Calu3 (cell line): ENCODE measurements around the gene MPP4. TPM values are rescaled to one million over a fixed set of nuclear protein-coding genes. Genes with fewer than 3 reads are reported as not detected.

Source experiments
- BruUV-seq: library from RNA; stranded (reverse); fragments of 400-500 nt; replicated peaks from 2 replicates; lab custom pipeline; 2021; lab: Mats Ljungman, UMichigan
- CTCF ChIA-PET: fragments of 300-600 bp; sonication (Branson Sonifier 250); formaldehyde crosslinking; loops from one replicate; lab custom pipeline; 2022; ENCODE audit warnings: antibody characterized with exemption; lab: Charles Lee
- DNase-seq: peaks from one replicate; pipeline ENCODE4 v3.0.0; 2022
- H3K27ac Mint-ChIP-seq: one replicate; pipeline ENCODE4 v1.8.0; 2022; ENCODE audit warnings: mixed read lengths; ENCODE audit not compliant: unreplicated experiment
- H3K27me3 Mint-ChIP-seq: one replicate; pipeline ENCODE4 v1.8.0; 2022; ENCODE audit warnings: mixed read lengths; ENCODE audit not compliant: unreplicated experiment
- H3K36me3 Mint-ChIP-seq: one replicate; pipeline ENCODE4 v1.8.0; 2022; ENCODE audit warnings: mild to moderate bottlenecking, moderate library complexity, mixed read lengths; ENCODE audit not compliant: insufficient read depth, unreplicated experiment
- H3K4me1 Mint-ChIP-seq: one replicate; pipeline ENCODE4 v1.8.0; 2022; ENCODE audit warnings: mild to moderate bottlenecking, low read depth, mixed read lengths; ENCODE audit not compliant: unreplicated experiment
- H3K4me3 Mint-ChIP-seq: one replicate; pipeline ENCODE4 v1.8.0; 2022; ENCODE audit warnings: mild to moderate bottlenecking, low read depth, moderate library complexity, mixed read lengths; ENCODE audit not compliant: unreplicated experiment
- H3K9me3 Mint-ChIP-seq: one replicate; pipeline ENCODE4 v1.8.0; 2022; ENCODE audit warnings: low read depth, mixed read lengths; ENCODE audit not compliant: unreplicated experiment
- CTCF ChIP-seq: fragments of 200-600 bp; IDR thresholded peaks from one replicate; pipeline ENCODE4 v1.8.0; 2022; ENCODE audit warnings: antibody characterized with exemption; ENCODE audit not compliant: unreplicated experiment
- intact Hi-C: fragments of 100-400 bp; cut with micrococcal nuclease; formaldehyde crosslinking; loops from one replicate; pipeline ENCODE4 v1.10.0; 2022; ENCODE audit not compliant: unreplicated experiment
- total RNA-seq: library from RNA; stranded (reverse); gene quantifications from 2 replicates; pipeline ENCODE4 v1.2.3, GENCODE V29; 2022

Gene MPP4
- total RNA-seq, 1 experiment from 2014 or later: not detected

- no TSS peak for BruUV-seq
- no peak overlapping the region for H3K27ac Mint-ChIP-seq
- no peaks in the 10 kb centered on the region for H3K4me1 Mint-ChIP-seq
- H3K27me3 Mint-ChIP-seq: no peaks in the 10 kb centered on the region
- CTCF ChIA-PET: no interaction called here
- DNase-seq: no peak
- no peak overlapping the region for H3K4me3 Mint-ChIP-seq
- intact Hi-C loops: no loop called here
- peaks cover 1% of the 10 kb centered on the region for H3K36me3 Mint-ChIP-seq
- no peak for TF ChIP-seq CTCF
- H3K9me3 Mint-ChIP-seq: no peaks in the 10 kb centered on the region
Observed at GRCh38 chr2:201621293-201621999, 77.0 kb downstream of the MPP4 start.

- Mint-ChIP-seq H3K36me3 (no peaks in the 10 kb centered on the region), H3K27ac (no peak overlapping the region), H3K4me3 (no peak overlapping the region), H3K9me3 (no peaks in the 10 kb centered on the region), H3K4me1 (no peaks in the 10 kb centered on the region), H3K27me3 (peaks cover 13% of the 10 kb centered on the region)
- intact Hi-C loops: no loop called here
- CTCF ChIA-PET: no interaction called here
- BruUV-seq: no TSS peak
- TF ChIP-seq CTCF: no peak
- no peak for DNase-seq
Observed at GRCh38 chr2:201618744-201619662, 79.4 kb downstream of the MPP4 start.

GRCh38 chr2:201608021-201608420 lies 90.4 kb downstream of the MPP4 start:
- Mint-ChIP-seq H3K4me1 (no peaks in the 10 kb centered on the region), H3K27me3 (peaks cover 21% of the 10 kb centered on the region), H3K4me3 (no peak overlapping the region), H3K36me3 (no peaks in the 10 kb centered on the region), H3K27ac (no peak overlapping the region), H3K9me3 (no peaks in the 10 kb centered on the region)
- intact Hi-C loops: no loop called here
- DNase-seq: no peak
- no TSS peak for BruUV-seq
- TF ChIP-seq CTCF: no peak
- CTCF ChIA-PET: no interaction called here

- H3K36me3 Mint-ChIP-seq: no peaks in the 10 kb centered on the region
- H3K9me3 Mint-ChIP-seq: no peaks in the 10 kb centered on the region
- H3K27me3 Mint-ChIP-seq: peaks cover 21% of the 10 kb centered on the region
- intact Hi-C loops: no loop called here
- BruUV-seq: no TSS peak
- no peaks in the 10 kb centered on the region for H3K4me1 Mint-ChIP-seq
- H3K4me3 Mint-ChIP-seq: no peak overlapping the region
- TF ChIP-seq CTCF: no peak
- no peak overlapping the region for H3K27ac Mint-ChIP-seq
- no peak for DNase-seq
- CTCF ChIA-PET: no interaction called here
Observed at GRCh38 chr2:201607568-201607967, 90.9 kb downstream of the MPP4 start.
